Stimulated activated CD4-positive, alpha-beta T cell treated with anti-CD3 and anti-CD28 coated beads, Interleukin-2, amount 100 ng/mL, for 24 hours (primary cell): ENCODE measurements around the gene LCN10.
"Not testable (repeated sequence)": the region's sequence is repeated elsewhere in the genome, so short reads cannot be mapped to it uniquely, and the experiment has no call there.

Experiments
- DNase-seq, 2 donors: peaks; one replicate each; pipeline ENCODE4 v3.0.0-alpha.2; 2020

The LCN10 gene

GRCh38 chr9:136769710-136770191 is 27.0 kb upstream of the LCN10 start:
- DNase-seq: peak; percentile 66 to 69

GRCh38 chr9:136766410-136767120 is 23.8 kb upstream of the LCN10 start:
- DNase-seq: peak; percentile 49 to 60

GRCh38 chr9:136765745-136766409 is 23.1 kb upstream of the LCN10 start:
- not testable (repeated sequence) for DNase-seq

GRCh38 chr9:136765041-136765440 is 22.3 kb upstream of the LCN10 start:
- no peak for DNase-seq

GRCh38 chr9:136764301-136764891 is 21.7 kb upstream of the LCN10 start, which contains the start of gene LCN15:
TSS of gene LCN15 (minus strand) at chr9:136764518. CDS start at chr9:136764488, 30 bp downstream.
- no peak for DNase-seq

- no peak for DNase-seq
Measured at GRCh38 chr9:136763649-136764035, 20.9 kb upstream of the LCN10 start.

- peak; percentile 54 to 71 for DNase-seq
Measured at GRCh38 chr9:136762915-136763648, 20.3 kb upstream of the LCN10 start.

- no peak for DNase-seq
Measured at GRCh38 chr9:136762221-136762691, 19.5 kb upstream of the LCN10 start.

GRCh38 chr9:136761545-136761981 is 18.8 kb upstream of the LCN10 start:
- DNase-seq: no peak

GRCh38 chr9:136760834-136761544 is 18.2 kb upstream of the LCN10 start:
- peak in 1 of 2 donors; percentile 52 for DNase-seq

GRCh38 chr9:136760424-136760823 is 17.7 kb upstream of the LCN10 start:
- DNase-seq: no peak

- DNase-seq: no peak
Measured at GRCh38 chr9:136759436-136760325, 16.9 kb upstream of the LCN10 start.

- no peak for DNase-seq
Measured at GRCh38 chr9:136759001-136759400, 16.3 kb upstream of the LCN10 start.

GRCh38 chr9:136757751-136758140 is 15.0 kb upstream of the LCN10 start:
- DNase-seq: no peak

- no peak for DNase-seq
Measured at GRCh38 chr9:136757328-136757727, 14.6 kb upstream of the LCN10 start.

GRCh38 chr9:136756836-136757235 is 14.1 kb upstream of the LCN10 start:
- no peak for DNase-seq

GRCh38 chr9:136756134-136756438 is 13.3 kb upstream of the LCN10 start:
- no peak for DNase-seq

- DNase-seq: not testable (repeated sequence)
Measured at GRCh38 chr9:136755302-136756133, 12.8 kb upstream of the LCN10 start.

- no peak for DNase-seq
Measured at GRCh38 chr9:136754626-136755301, 12.0 kb upstream of the LCN10 start.

GRCh38 chr9:136754059-136754572 is 11.4 kb upstream of the LCN10 start:
- no peak for DNase-seq
